PC-3 (cell line): ENCODE data around the gene BNIP5. TPM values are rescaled to one million over a fixed set of nuclear protein-coding genes. Genes with fewer than 3 reads are reported as not detected.
A peak's percentile ranks its signal among the peaks of the same experiment; 100 is the strongest.

Source experiments
- ATAC-seq: fragments of 200-7000 bp; cut with Tn5 transposase; 2 replicates; pipeline ENCODE4 v1.9.1; 2020; ENCODE audit warnings: mild to moderate bottlenecking, moderate library complexity
- Bru-seq: library from RNA; stranded (reverse); fragments of 400-500 nt; gene quantifications from one replicate; lab custom pipeline; 2021; lab: Mats Ljungman, UMichigan
- BruChase-seq, 2 experiments: library from RNA; stranded (reverse); fragments of 400-500 nt; gene quantifications; one replicate each; lab custom pipeline; 2021; lab: Mats Ljungman, UMichigan
- BruUV-seq: library from RNA; stranded (reverse); fragments of 400-500 nt; replicated peaks from 2 replicates; lab custom pipeline; 2021; lab: Mats Ljungman, UMichigan
- CTCF ChIA-PET: fragments of 300-600 bp; sonication (Branson Sonifier 250); formaldehyde crosslinking; loops from one replicate; lab custom pipeline; 2022; ENCODE audit warnings: antibody characterized with exemption; lab: Charles Lee
- POLR2A ChIA-PET: fragments of 300-600 bp; sonication (Branson Sonifier 250); formaldehyde crosslinking; loops from one replicate; lab custom pipeline; 2022; ENCODE audit warnings: antibody characterized with exemption; ENCODE audit not compliant: unreplicated experiment; lab: Charles Lee
- DNase-seq: peaks from one replicate; pipeline ENCODE4 v3.0.0-alpha.2; 2015
- H2AFZ ChIP-seq: fragments of 300-600 bp; sonication (generic); 2 replicates; pipeline ENCODE4 v1.6.0; 2016; ENCODE audit warnings: antibody characterized with exemption, low read length
- H3F3A ChIP-seq: fragments of 300-600 bp; sonication (generic); one replicate; pipeline ENCODE4 v1.6.0; 2017; ENCODE audit warnings: antibody characterized with exemption, low read length, control low read depth, mild to moderate bottlenecking; ENCODE audit not compliant: unreplicated experiment
- H3K27ac ChIP-seq: fragments of 300-600 bp; sonication (generic); 2 replicates; pipeline ENCODE4 v1.5.1; 2016; ENCODE audit warnings: mild to moderate bottlenecking, low read length
- H3K27me3 ChIP-seq: fragments of 300-600 bp; sonication (generic); 2 replicates; pipeline ENCODE4 v1.6.1; 2016; ENCODE audit warnings: low read length, mixed read lengths
- H3K36me3 ChIP-seq: fragments of 300-600 bp; sonication (generic); 2 replicates; pipeline ENCODE4 v1.6.1; 2016; ENCODE audit warnings: low read depth, mixed run types, low read length, mixed read lengths
- H3K4me1 ChIP-seq: fragments of 300-600 bp; sonication (generic); 2 replicates; pipeline ENCODE4 v1.5.1; 2016; ENCODE audit warnings: low read length; ENCODE audit not compliant: insufficient read depth
- H3K4me2 ChIP-seq: fragments of 300-600 bp; sonication (generic); 2 replicates; pipeline ENCODE4 v1.6.0; 2016; ENCODE audit warnings: low read length
- H3K4me3 ChIP-seq: fragments of 300-600 bp; sonication (generic); 2 replicates; pipeline ENCODE4 v1.5.1; 2016; ENCODE audit warnings: mild to moderate bottlenecking, low read length, mixed read lengths
- H3K79me2 ChIP-seq: fragments of 300-600 bp; sonication (generic); 2 replicates; pipeline ENCODE4 v1.6.1; 2017; ENCODE audit warnings: low read length, mixed read lengths
- H3K9ac ChIP-seq: fragments of 300-600 bp; sonication (generic); 2 replicates; pipeline ENCODE4 v1.6.0; 2016; ENCODE audit warnings: mild to moderate bottlenecking, low read length
- H3K9me2 ChIP-seq: fragments of 300-600 bp; sonication (generic); replicated peaks from 2 replicates; pipeline ENCODE4 v1.6.1; 2016; ENCODE audit warnings: mixed run types, low read length, mixed read lengths
- H3K9me3 ChIP-seq: fragments of 300-600 bp; sonication (generic); 2 replicates; pipeline ENCODE4 v1.6.1; 2016; ENCODE audit warnings: low read length, mixed read lengths
- H4K20me1 ChIP-seq: fragments of 300-600 bp; sonication (generic); 2 replicates; pipeline ENCODE4 v1.6.1; 2016; ENCODE audit warnings: low read length, mixed read lengths
- EZH2 ChIP-seq: fragments of 300-600 bp; sonication (generic); IDR thresholded peaks from one replicate; pipeline ENCODE4 v1.6.1; 2017; ENCODE audit warnings: antibody characterized with exemption, mild to moderate bottlenecking, low read length; ENCODE audit not compliant: unreplicated experiment
- EZH2phosphoT487 ChIP-seq: fragments of 300-600 bp; sonication (generic); IDR thresholded peaks from 2 replicates; pipeline ENCODE4 v1.6.1; 2018; ENCODE audit warnings: mild to moderate bottlenecking, antibody characterized with exemption, low read length, borderline replicate concordance
- intact Hi-C: fragments of 100-400 bp; cut with micrococcal nuclease; formaldehyde crosslinking; loops from 2 replicates; pipeline ENCODE4 v1.9.0; 2023
- long read RNA-seq: library from polyadenylated mRNA; unstranded; transcript quantifications from one replicate; pipeline ENCODE4 v2.0.0, GENCODE V29; 2021; ENCODE audit not compliant: unreplicated experiment
- total RNA-seq: library from RNA; depleted of rRNA; stranded (reverse); fragments of >200 nt; gene quantifications from 2 replicates; pipeline ENCODE4 v1.2.3, GENCODE V29; 2014; rRNA removed
- TF ChIP-seq, protein P1 (sequence below): fragments of 300-600 bp; sonication (generic); conservative IDR thresholded peaks from 2 replicates; pipeline ENCODE4 v1.5.1; 2017; ENCODE audit warnings: antibody characterized with exemption, low read depth, mild to moderate bottlenecking, low read length

The BNIP5 gene, protein sequence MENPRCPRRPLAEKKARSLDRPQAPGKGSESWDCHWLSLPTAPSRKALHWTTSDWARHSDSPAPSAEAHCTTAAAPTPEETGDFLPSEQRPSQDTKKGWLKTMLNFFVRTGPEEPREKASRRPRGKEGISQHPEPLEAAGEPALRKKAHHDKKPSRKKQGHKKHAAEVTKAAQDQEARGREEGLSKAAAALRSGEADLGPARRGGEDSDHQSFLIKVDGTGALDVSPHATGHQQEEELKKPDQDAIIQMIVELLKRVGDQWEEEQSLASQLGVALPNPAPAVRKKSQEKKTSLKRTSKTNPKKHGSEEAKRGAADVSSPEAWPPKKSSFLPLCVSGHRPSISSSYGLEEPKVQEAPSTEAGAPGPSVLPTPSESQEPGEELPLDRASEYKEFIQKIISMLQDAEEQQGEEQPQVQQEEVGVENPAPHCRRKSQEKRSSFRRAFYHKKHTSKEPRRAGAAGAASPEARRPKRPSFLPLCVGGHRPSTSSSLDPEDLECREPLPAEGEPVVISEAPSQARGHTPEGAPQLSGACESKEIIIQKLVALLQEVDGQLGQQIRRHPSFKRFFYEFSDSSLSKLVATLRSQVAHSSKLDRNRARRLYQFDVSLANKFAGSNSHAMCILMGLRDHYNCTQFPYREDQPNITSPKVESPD
- total RNA-seq, result not detected in 2 replicates
- Bru-seq, nascent RNA, result not detected
- BruChase-seq, experiment 1, labeled RNA remaining after a 6-hour chase, result percentile 4 among the genes with signal in this experiment
- percentile 6 among the genes with signal in this experiment for BruChase-seq, experiment 2, labeled RNA remaining after a 2-hour chase
- long read RNA-seq, result 0 reads

DNA sequence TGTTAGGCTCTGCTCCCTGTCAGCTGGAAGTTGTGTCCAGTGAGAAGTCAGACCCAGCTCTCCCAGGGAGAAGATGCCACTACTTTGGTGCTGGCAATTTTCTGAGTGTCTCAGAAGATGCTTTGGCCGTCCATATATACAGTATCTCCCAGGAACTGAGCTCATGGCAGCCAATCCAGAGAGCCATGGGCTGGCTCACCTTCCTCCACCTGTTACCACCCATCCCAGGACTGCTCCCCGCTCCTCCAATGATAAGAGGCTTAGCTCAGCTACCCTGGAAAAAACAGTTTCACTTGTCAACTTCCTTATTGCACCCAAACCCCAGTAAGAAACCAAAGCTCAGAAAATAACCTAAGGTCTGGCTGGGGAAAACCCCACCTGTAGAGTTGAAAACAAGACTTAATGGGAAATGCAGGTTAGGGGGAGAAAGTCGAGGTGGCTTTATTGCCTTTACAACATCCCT, at the start of gene BNIP5:
Gene BNIP5, minus strand, starts transcription at position 110 of the 463 bp plus-strand sequence. CDS start 6,198 bp downstream, outside the sequence.
- H3K9me3 ChIP-seq, result no peaks in the 10 kb centered on the region
- 0 out of 2 replicates have a peak, but pooled peaks cover 7% of the 10 kb centered on the region for H3K27me3 ChIP-seq
- peaks cover 18% of the 10 kb centered on the region for H3K4me1 ChIP-seq
- no peak within 1 kb of the TSS for H2AFZ ChIP-seq
- H3K27ac ChIP-seq, result no peak within 1 kb of the TSS
- no peaks in the 10 kb centered on the region for H3K9me2 ChIP-seq
- H3K4me3 ChIP-seq, result no peak within 1 kb of the TSS
- H3K36me3 ChIP-seq, result no peaks in the 10 kb centered on the region
- ChIA-PET POLR2A (no interaction called here), CTCF (no interaction called here)
- ATAC-seq, result no peak
- H4K20me1 ChIP-seq, result no peaks in the 10 kb centered on the region
- DNase-seq, result no peak
- H3K4me2 ChIP-seq, result no peak within 1 kb of the TSS
- no peak within 1 kb of the TSS for H3K9ac ChIP-seq
- intact Hi-C loops, result no loop called here
- H3K79me2 ChIP-seq, result no peaks in the 10 kb centered on the region
- TF ChIP-seq EZH2 (no peak), EZH2phosphoT487 (no peak)
- TF ChIP-seq, protein P1, sequence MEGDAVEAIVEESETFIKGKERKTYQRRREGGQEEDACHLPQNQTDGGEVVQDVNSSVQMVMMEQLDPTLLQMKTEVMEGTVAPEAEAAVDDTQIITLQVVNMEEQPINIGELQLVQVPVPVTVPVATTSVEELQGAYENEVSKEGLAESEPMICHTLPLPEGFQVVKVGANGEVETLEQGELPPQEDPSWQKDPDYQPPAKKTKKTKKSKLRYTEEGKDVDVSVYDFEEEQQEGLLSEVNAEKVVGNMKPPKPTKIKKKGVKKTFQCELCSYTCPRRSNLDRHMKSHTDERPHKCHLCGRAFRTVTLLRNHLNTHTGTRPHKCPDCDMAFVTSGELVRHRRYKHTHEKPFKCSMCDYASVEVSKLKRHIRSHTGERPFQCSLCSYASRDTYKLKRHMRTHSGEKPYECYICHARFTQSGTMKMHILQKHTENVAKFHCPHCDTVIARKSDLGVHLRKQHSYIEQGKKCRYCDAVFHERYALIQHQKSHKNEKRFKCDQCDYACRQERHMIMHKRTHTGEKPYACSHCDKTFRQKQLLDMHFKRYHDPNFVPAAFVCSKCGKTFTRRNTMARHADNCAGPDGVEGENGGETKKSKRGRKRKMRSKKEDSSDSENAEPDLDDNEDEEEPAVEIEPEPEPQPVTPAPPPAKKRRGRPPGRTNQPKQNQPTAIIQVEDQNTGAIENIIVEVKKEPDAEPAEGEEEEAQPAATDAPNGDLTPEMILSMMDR, result no peak
- no peaks in the 10 kb centered on the region for H3F3A ChIP-seq
- BruUV-seq, result no TSS peak

DNA sequence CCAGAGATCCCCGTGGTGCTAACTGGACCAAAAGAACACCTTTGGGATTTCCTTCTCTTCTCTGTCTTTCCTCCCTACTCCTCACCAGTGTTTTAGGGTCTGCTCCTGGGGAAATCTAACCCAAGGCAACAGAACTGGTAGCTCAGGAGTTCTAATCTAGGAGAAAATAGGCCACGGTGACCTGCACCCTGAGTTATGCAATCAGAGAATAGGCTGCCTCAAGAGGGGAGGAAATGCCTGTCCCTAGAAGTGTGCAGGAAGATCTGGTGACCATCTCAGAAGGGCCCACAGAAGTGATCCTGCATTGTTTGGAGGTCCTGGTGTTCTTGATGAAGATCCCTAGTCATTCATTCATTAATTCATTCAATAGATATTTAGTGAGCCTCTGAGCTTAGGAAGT, 47.4 kb upstream of the BNIP5 start:
- TF ChIP-seq, protein P1, result no peak
- no peak for TF ChIP-seq EZH2
- Histone ChIP-seq H3K36me3 (no peaks in the 10 kb centered on the region), H3K4me1 (peaks cover 12% of the 10 kb centered on the region), H3K9ac (no peak overlapping the region), H4K20me1 (no peaks in the 10 kb centered on the region), H2AFZ (no peak overlapping the region), H3K4me2 (no peak overlapping the region), H3K79me2 (no peaks in the 10 kb centered on the region), H3K27me3 (peaks cover 24% of the 10 kb centered on the region), H3K9me3 (no peaks in the 10 kb centered on the region), H3K9me2 (no peaks in the 10 kb centered on the region), H3F3A (no peaks in the 10 kb centered on the region), H3K4me3 (no peak overlapping the region), H3K27ac (no peak overlapping the region)
- CTCF ChIA-PET, result no interaction called here
- POLR2A ChIA-PET, result no interaction called here
- ATAC-seq, result no peak
- no peak for DNase-seq
- BruUV-seq, result no TSS peak
- intact Hi-C loops, result no loop called here
